ENCODE measurements around the gene HIPK2.

- no peak for TF ChIP-seq CTCF (conservative IDR thresholded peaks at IDR 0.05; ENCODE audit: low read length)
- TF ChIP-seq EZH2phosphoT487 (IDR thresholded peaks at IDR 0.05; ENCODE audit: borderline replicate concordance, low read depth, low read length) = no peak
Measured at GRCh38 chr7:139681463-139681755, 96.4 kb downstream of the HIPK2 start.
